Measurements from ENCODE around the gene SLC8A2.
"Not testable (repeated sequence)": the region's sequence is repeated elsewhere in the genome, so short reads cannot be mapped to it uniquely, and the experiment has no call there.

SLC8A2 gene

DNA sequence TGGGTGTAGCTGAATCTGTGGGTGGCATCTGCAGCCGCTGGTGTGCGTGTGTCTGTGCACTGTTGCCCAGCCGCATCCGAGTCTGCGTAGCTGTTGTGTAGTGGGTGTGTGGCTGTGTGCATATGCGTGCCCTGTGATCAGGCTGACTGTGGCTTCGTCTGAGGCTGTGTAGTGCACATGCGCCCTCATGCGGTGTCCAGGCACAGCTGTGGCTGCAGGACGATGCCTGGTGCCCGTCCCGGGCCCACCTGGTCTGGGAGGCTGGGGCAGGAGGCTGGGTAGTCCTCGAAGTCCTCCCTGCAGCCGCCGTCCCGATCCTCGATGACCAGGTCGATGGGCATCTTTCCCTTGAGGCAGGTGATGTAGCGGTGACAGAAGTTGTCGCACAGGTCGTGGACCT lies 57.2 kb downstream of the SLC8A2 start:
- no peaks in the 10 kb centered on the region for H3K79me2 ChIP-seq (ENCODE audit: insufficient read depth, low read length)
- no peaks in the 10 kb centered on the region for H3K4me1 ChIP-seq (ENCODE audit: insufficient read depth, low read length, severe bottlenecking)
- H3K9me3 ChIP-seq (ENCODE audit: low read length), result no peaks in the 10 kb centered on the region
- no peak overlapping the region for H3K4me2 ChIP-seq (ENCODE audit: low read length)
- H3K27me3 ChIP-seq (ENCODE audit: insufficient read depth, low read length), result peaks cover 8% of the 10 kb centered on the region; the same call in 1 of the 2 replicates
- H3K27ac ChIP-seq (ENCODE audit: low read depth, low read length, poor library complexity, severe bottlenecking), result no peak overlapping the region
- no peaks in the 10 kb centered on the region for H3K9me2 ChIP-seq (ENCODE audit: low read depth, low read length)
- no peaks in the 10 kb centered on the region for H3F3A ChIP-seq (ENCODE audit: insufficient read depth, low read length)
- H2AFZ ChIP-seq (ENCODE audit: low read length), result no peak overlapping the region
- no peaks in the 10 kb centered on the region for H4K20me1 ChIP-seq (ENCODE audit: insufficient read depth, low read length)
- H3K36me3 ChIP-seq (ENCODE audit: insufficient read depth, low read length), result no peaks in the 10 kb centered on the region
- no peak overlapping the region for H3K9ac ChIP-seq (ENCODE audit: low read length)
- no peak for TF ChIP-seq EZH2 (IDR thresholded peaks at IDR 0.05; ENCODE audit: borderline replicate concordance, low read length)
- TF ChIP-seq CTCF (IDR thresholded peaks at IDR 0.05; ENCODE audit: low read length), result peak; percentile 32; the same call in 1 of the 2 replicates
- no peak overlapping the region for H3K4me3 ChIP-seq (ENCODE audit: low read depth, low read length, poor library complexity, severe bottlenecking)

GRCh38 chr19:47413941-47414340 lies 57.8 kb downstream of the SLC8A2 start:
- H3K9me2 ChIP-seq (ENCODE audit: low read depth, low read length), result no peaks in the 10 kb centered on the region
- no peak overlapping the region for H3K4me3 ChIP-seq (ENCODE audit: low read depth, low read length, poor library complexity, severe bottlenecking)
- H4K20me1 ChIP-seq (ENCODE audit: insufficient read depth, low read length), result no peaks in the 10 kb centered on the region
- no peak overlapping the region for H3K9ac ChIP-seq (ENCODE audit: low read length)
- H2AFZ ChIP-seq (ENCODE audit: low read length), result no peak overlapping the region
- no peaks in the 10 kb centered on the region for H3F3A ChIP-seq (ENCODE audit: insufficient read depth, low read length)
- H3K27ac ChIP-seq (ENCODE audit: low read depth, low read length, poor library complexity, severe bottlenecking), result no peak overlapping the region
- H3K4me1 ChIP-seq (ENCODE audit: insufficient read depth, low read length, severe bottlenecking), result no peaks in the 10 kb centered on the region
- H3K79me2 ChIP-seq (ENCODE audit: insufficient read depth, low read length), result no peaks in the 10 kb centered on the region
- peaks cover 8% of the 10 kb centered on the region; the same call in 1 of the 2 replicates for H3K27me3 ChIP-seq (ENCODE audit: insufficient read depth, low read length)
- H3K36me3 ChIP-seq (ENCODE audit: insufficient read depth, low read length), result no peaks in the 10 kb centered on the region
- no peaks in the 10 kb centered on the region for H3K9me3 ChIP-seq (ENCODE audit: low read length)
- no peak overlapping the region for H3K4me2 ChIP-seq (ENCODE audit: low read length)
- no peak for TF ChIP-seq CTCF (IDR thresholded peaks at IDR 0.05; ENCODE audit: low read length)
- TF ChIP-seq EZH2 (IDR thresholded peaks at IDR 0.05; ENCODE audit: borderline replicate concordance, low read length), result no peak

DNA sequence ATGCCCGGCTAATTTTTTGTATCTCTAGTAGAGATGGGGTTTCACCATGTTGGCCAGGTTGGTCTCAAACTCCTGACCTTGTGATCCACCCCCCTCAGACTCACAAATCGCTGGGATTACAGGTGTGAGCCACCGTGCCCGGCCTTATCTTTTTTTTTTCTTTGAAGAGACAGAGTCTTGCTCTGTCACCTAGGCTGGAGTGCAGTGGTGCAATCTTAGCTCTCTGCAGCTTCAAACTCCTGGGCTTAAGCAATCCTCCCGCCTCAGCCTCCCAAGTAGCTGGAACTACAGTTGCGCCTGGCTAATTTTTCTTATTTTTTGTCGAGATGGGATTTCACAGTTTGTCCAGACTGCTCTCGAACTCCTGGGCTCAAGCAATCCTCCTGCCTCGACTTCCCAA lies 60.0 kb downstream of the SLC8A2 start:
- H3K27me3 ChIP-seq (ENCODE audit: insufficient read depth, low read length); H2AFZ ChIP-seq (ENCODE audit: low read length); H3K4me2 ChIP-seq (ENCODE audit: low read length); H3K9ac ChIP-seq (ENCODE audit: low read length); H3K36me3 ChIP-seq (ENCODE audit: insufficient read depth, low read length); H3K4me1 ChIP-seq (ENCODE audit: insufficient read depth, low read length, severe bottlenecking); H3K9me3 ChIP-seq (ENCODE audit: low read length); H3K9me2 ChIP-seq (ENCODE audit: low read depth, low read length); H3K79me2 ChIP-seq (ENCODE audit: insufficient read depth, low read length); H3K27ac ChIP-seq (ENCODE audit: low read depth, low read length, poor library complexity, severe bottlenecking); H3K4me3 ChIP-seq (ENCODE audit: low read depth, low read length, poor library complexity, severe bottlenecking); H4K20me1 ChIP-seq (ENCODE audit: insufficient read depth, low read length); H3F3A ChIP-seq (ENCODE audit: insufficient read depth, low read length): not testable (repeated sequence)

DNA sequence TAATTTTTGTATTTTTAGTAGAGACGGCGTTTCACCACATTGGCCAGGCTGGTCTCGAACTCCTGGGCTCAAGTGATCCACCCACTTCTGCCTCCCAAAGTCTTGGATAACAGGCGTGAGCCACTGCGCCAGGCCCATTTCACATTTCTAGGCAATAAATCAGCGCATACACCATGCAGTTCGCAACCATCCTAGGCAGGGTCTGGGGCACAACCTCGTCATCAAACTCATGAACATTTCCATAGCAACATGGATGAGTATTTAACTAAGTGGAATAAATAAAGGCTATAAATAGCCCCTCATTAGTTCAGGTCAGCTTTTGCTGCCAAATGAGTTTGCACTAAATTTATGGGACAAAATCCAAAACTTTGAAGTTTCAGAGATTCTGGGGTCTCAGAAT lies 60.6 kb downstream of the SLC8A2 start:
- no peak overlapping the region for H3K9ac ChIP-seq (ENCODE audit: low read length)
- peaks cover 7% of the 10 kb centered on the region; the same call in 1 of the 2 replicates for H3K27me3 ChIP-seq (ENCODE audit: insufficient read depth, low read length)
- no peak overlapping the region for H3K4me2 ChIP-seq (ENCODE audit: low read length)
- H3F3A ChIP-seq (ENCODE audit: insufficient read depth, low read length), result no peaks in the 10 kb centered on the region
- no peaks in the 10 kb centered on the region for H3K79me2 ChIP-seq (ENCODE audit: insufficient read depth, low read length)
- H3K9me2 ChIP-seq (ENCODE audit: low read depth, low read length), result no peaks in the 10 kb centered on the region
- no peak overlapping the region for H2AFZ ChIP-seq (ENCODE audit: low read length)
- no peaks in the 10 kb centered on the region for H4K20me1 ChIP-seq (ENCODE audit: insufficient read depth, low read length)
- H3K4me3 ChIP-seq (ENCODE audit: low read depth, low read length, poor library complexity, severe bottlenecking), result no peak overlapping the region
- no peak overlapping the region for H3K27ac ChIP-seq (ENCODE audit: low read depth, low read length, poor library complexity, severe bottlenecking)
- H3K4me1 ChIP-seq (ENCODE audit: insufficient read depth, low read length, severe bottlenecking), result no peaks in the 10 kb centered on the region
- TF ChIP-seq EZH2 (IDR thresholded peaks at IDR 0.05; ENCODE audit: borderline replicate concordance, low read length), result no peak
- no peak for TF ChIP-seq CTCF (IDR thresholded peaks at IDR 0.05; ENCODE audit: low read length)
- no peaks in the 10 kb centered on the region for H3K9me3 ChIP-seq (ENCODE audit: low read length)
- no peaks in the 10 kb centered on the region for H3K36me3 ChIP-seq (ENCODE audit: insufficient read depth, low read length)
